ENCODE data around the gene FASN. TPM values are rescaled to one million over a fixed set of nuclear protein-coding genes. Genes with fewer than 3 reads are reported as not detected.

FASN gene
- polyA plus RNA-seq, 1 of the 3 experiments (the other 2 are of a cell fraction): 55.1 TPM

GRCh38 chr17:82047379-82047778 lies 50.7 kb downstream of the FASN start:
- Histone ChIP-seq H3K79me2 (ENCODE audit: insufficient read depth) (peaks cover 19% of the 10 kb centered on the region), H2AFZ (ENCODE audit: low read depth) (no peak overlapping the region), H3K9ac (no peak overlapping the region), H3K36me3 (replicated peaks in 1 of 2; ENCODE audit: control insufficient read depth in 1 of 2, insufficient read depth in 2 of 2, low read length in 1 of 2) (peaks cover 15 to 35% of the 10 kb centered on the region in 2 experiments), H3K27me3 (ENCODE audit: insufficient read depth) (no peaks in the 10 kb centered on the region), H3K27ac (ENCODE audit: low read depth in 2 of 2, low read length in 1 of 2) (no peak overlapping the region), H3K9me3 (no peaks in the 10 kb centered on the region), H3K4me3 (ENCODE audit: low read depth in 2 of 2, low read length in 1 of 2) (no peak overlapping the region), H3K9me2 (no peaks in the 10 kb centered on the region), H3K4me2 (no peak overlapping the region), H3F3A (replicated peaks; ENCODE audit: insufficient read depth) (peaks cover 5% of the 10 kb centered on the region), H4K20me1 (ENCODE audit: insufficient read depth) (peaks cover 3% of the 10 kb centered on the region; the same call in 1 of the 2 replicates), H3K4me1 (ENCODE audit: control insufficient read depth in 1 of 2, insufficient read depth in 2 of 2, low read depth in 1 of 2, low read length in 1 of 2) (peaks cover 0 to 11% of the 10 kb centered on the region in 2 experiments; a peak in 1 of 4 replicates)
- CTCF ChIA-PET: interaction anchor here (0.8 to 4.1 kb wide), 3 partner anchors 10 to 26 kb away, joined by 3 to 42 read pairs (median 10); partner anchors contain the start of genes DCXR and RAC3
- TF ChIP-seq FOSL2 (IDR thresholded peaks at IDR 0.05; ENCODE audit: borderline replicate concordance, low read depth) (no peak), SIN3A (IDR thresholded peaks at IDR 0.05; ENCODE audit: borderline replicate concordance, low read depth, low read length) (no peak), TCF12 (IDR thresholded peaks at IDR 0.05) (no peak), SMC3 (IDR thresholded peaks at IDR 0.05; ENCODE audit: low read depth, low read length) (no peak), POLR2AphosphoS5 (IDR thresholded peaks at IDR 0.05; ENCODE audit: low read depth, low read length) (no peak), FOXM1 (IDR thresholded peaks at IDR 0.05; ENCODE audit: low read depth) (no peak), MXI1 (IDR thresholded peaks at IDR 0.05; ENCODE audit: low read depth, low read length) (no peak), TEAD4 (IDR thresholded peaks at IDR 0.05; ENCODE audit: borderline replicate concordance, insufficient read depth) (no peak), GABPA (IDR thresholded peaks at IDR 0.05; ENCODE audit: low read depth) (no peak), IRF3 (IDR thresholded peaks at IDR 0.05; ENCODE audit: low read depth, low read length) (no peak), FOXJ3 (CRISPR knock-in tag; IDR thresholded peaks at IDR 0.05) (no peak), MEF2A (IDR thresholded peaks at IDR 0.05; ENCODE audit: borderline replicate concordance, low read depth) (no peak), NFIC (IDR thresholded peaks at IDR 0.05; ENCODE audit: borderline replicate concordance) (no peak)
- POLR2A ChIA-PET: no interaction called here
- no peak for DNase-seq
- WGBS (ENCODE audit: low lambda C conversion rate): 93% methylated on average over 24 of the region's 24 CpGs

- POLR2A ChIA-PET: no interaction called here
- H3K36me3 ChIP-seq (replicated peaks in 1 of 2; ENCODE audit: control insufficient read depth in 1 of 2, insufficient read depth in 2 of 2, low read length in 1 of 2): peaks cover 15 to 35% of the 10 kb centered on the region in 2 experiments
- H3K27me3 ChIP-seq (ENCODE audit: insufficient read depth): no peaks in the 10 kb centered on the region
- TF ChIP-seq PBX3 (IDR thresholded peaks at IDR 0.05): no peak
- no peak for TF ChIP-seq EZH2phosphoT487 (IDR thresholded peaks at IDR 0.05; ENCODE audit: borderline replicate concordance, low read depth)
- no peak for TF ChIP-seq RCOR1 (IDR thresholded peaks at IDR 0.05; ENCODE audit: low read length)
- no peak for TF ChIP-seq TAF1 (IDR thresholded peaks at IDR 0.05; ENCODE audit: borderline replicate concordance, low read depth, low read length)
- TF ChIP-seq MEF2A (IDR thresholded peaks at IDR 0.05; ENCODE audit: borderline replicate concordance, low read depth): no peak
- TF ChIP-seq ZBTB33 (IDR thresholded peaks at IDR 0.05; ENCODE audit: borderline replicate concordance, low read depth): no peak
- no peak for TF ChIP-seq TCF12 (IDR thresholded peaks at IDR 0.05)
- no peak for TF ChIP-seq SIN3A (IDR thresholded peaks at IDR 0.05; ENCODE audit: borderline replicate concordance, low read depth, low read length)
- TF ChIP-seq JUND (IDR thresholded peaks at IDR 0.05): no peak
- TF ChIP-seq IRF3 (IDR thresholded peaks at IDR 0.05; ENCODE audit: low read depth, low read length): no peak
- TF ChIP-seq FOXM1 (IDR thresholded peaks at IDR 0.05; ENCODE audit: low read depth): no peak
- no peak for TF ChIP-seq USF2 (IDR thresholded peaks at IDR 0.05; ENCODE audit: borderline replicate concordance, low read depth, low read length)
- TF ChIP-seq RXRA (IDR thresholded peaks at IDR 0.05; ENCODE audit: borderline replicate concordance, low read depth): no peak
- TF ChIP-seq ELF1 (IDR thresholded peaks at IDR 0.05): no peak
- no peak for TF ChIP-seq FOXJ3 (CRISPR knock-in tag; IDR thresholded peaks at IDR 0.05)
- no peak for TF ChIP-seq RFX5 (IDR thresholded peaks at IDR 0.05; ENCODE audit: low read length)
Observed at GRCh38 chr17:82046903-82047302, 51.1 kb downstream of the FASN start.

More at GRCh38 chr17:82046903-82047302, 51.1 kb downstream of the FASN start:
- peaks cover 14% of the 10 kb centered on the region; the same call in 1 of the 2 replicates for H3K79me2 ChIP-seq (ENCODE audit: insufficient read depth)
- H3K4me2 ChIP-seq: no peak overlapping the region
- CTCF ChIA-PET: interaction anchor here (1.0 kb wide), 1 partner anchor 16 kb away, joined by 3 read pairs; no protein-coding TSS in a partner anchor
- H3K4me1 ChIP-seq (ENCODE audit: control insufficient read depth in 1 of 2, insufficient read depth in 2 of 2, low read depth in 1 of 2, low read length in 1 of 2): peaks cover 0 to 11% of the 10 kb centered on the region in 2 experiments; a peak in 1 of 4 replicates
- no peak for DNase-seq
- no peaks in the 10 kb centered on the region for H4K20me1 ChIP-seq (ENCODE audit: insufficient read depth)
- H3K9me2 ChIP-seq: no peaks in the 10 kb centered on the region
- no peak overlapping the region for H2AFZ ChIP-seq (ENCODE audit: low read depth)
- H3K4me3 ChIP-seq (ENCODE audit: low read depth in 2 of 2, low read length in 1 of 2): no peak overlapping the region
- no peaks in the 10 kb centered on the region for H3K9me3 ChIP-seq
- 92% methylated on average over 21 of the region's 21 CpGs for WGBS (ENCODE audit: low lambda C conversion rate)
- no peak overlapping the region for H3K9ac ChIP-seq
- H3F3A ChIP-seq (replicated peaks; ENCODE audit: insufficient read depth): peaks cover 5% of the 10 kb centered on the region
- no peak overlapping the region for H3K27ac ChIP-seq (ENCODE audit: low read depth in 2 of 2, low read length in 1 of 2)
